Vagina (tissue), 2 donors: Measurements from ENCODE around the gene PHF21B. TPM values are rescaled to one million over a fixed set of nuclear protein-coding genes. Genes with fewer than 3 reads are reported as not detected.

Experiments used
- DNase-seq, 2 donors: peaks; one replicate each; pipeline ENCODE4 v3.0.0-alpha.2; 2017; ENCODE audit errors: extremely low spot score in 2 of 2
- H3K27ac ChIP-seq: fragments of 200-600 bp; sonication (generic); one replicate; pipeline ENCODE4 v1.5.1; 2019
- H3K27me3 ChIP-seq: fragments of 200-600 bp; sonication (generic); one replicate; pipeline ENCODE4 v1.5.1; 2019
- H3K36me3 ChIP-seq, 2 donors: fragments of 200-600 bp; sonication (generic); one replicate each; pipeline ENCODE4 v1.5.1; 2017 to 2019
- H3K4me1 ChIP-seq: fragments of 200-600 bp; sonication (generic); one replicate; pipeline ENCODE4 v1.5.1; 2019
- H3K4me3 ChIP-seq, 2 donors: fragments of 200-600 bp; sonication (generic); 1 replicate in 1 of 2; 2 replicates in 1 of 2; pipeline ENCODE4 v1.5.1; 2016 to 2019
- H3K9me3 ChIP-seq: fragments of 200-600 bp; sonication (generic); one replicate; pipeline ENCODE4 v1.5.1; 2019
- CTCF ChIP-seq, 3 experiments: fragments of 450-650 bp in 2 of 3; fragments of 200-600 bp in 1 of 3; sonication (generic) in 1 of 3; IDR thresholded peaks; one replicate each; pipeline ENCODE4 v1.5.1; 2017 to 2019; ENCODE audit warnings: antibody characterized with exemption in 3 of 3, mild to moderate bottlenecking in 2 of 3, moderate library complexity in 2 of 3
- POLR2A ChIP-seq, 2 donors: fragments of 450-650 bp; IDR thresholded peaks; one replicate each; pipeline ENCODE4 v1.6.1; 2017; ENCODE audit warnings: antibody characterized with exemption in 2 of 2, mild to moderate bottlenecking in 2 of 2, moderate library complexity in 2 of 2
- POLR2AphosphoS5 ChIP-seq, 2 donors: sonication (generic); formaldehyde crosslinking; IDR thresholded peaks; one replicate each; pipeline ENCODE4 v1.9.0; 2017; ENCODE audit warnings: antibody characterized with exemption in 2 of 2, mild to moderate bottlenecking in 2 of 2, low read depth in 1 of 2; ENCODE audit not compliant: insufficient read depth in 1 of 2
- intact Hi-C: fragments of 100-400 bp; cut with DNase I; formaldehyde crosslinking; loops from one replicate; pipeline ENCODE4 v1.15.1; 2023
- total RNA-seq: library from RNA; depleted of rRNA; stranded (reverse); fragments of >200 nt; gene quantifications from one replicate; pipeline ENCODE4 v1.2.3, GENCODE V29; 2016

The PHF21B gene
- total RNA-seq, 1 donor from 2014 or later: 2.2 TPM

GRCh38 chr22:44884968-44885805 is 124.6 kb downstream of the PHF21B start:
- peaks cover 0 to 6% of the 10 kb centered on the region in 2 donors for H3K36me3 ChIP-seq
- intact Hi-C loops: no loop called here
- H3K9me3 ChIP-seq: no peaks in the 10 kb centered on the region
- no peak for TF ChIP-seq CTCF (IDR thresholded peaks at IDR 0.05)
- H3K27ac ChIP-seq: no peak overlapping the region
- no peaks in the 10 kb centered on the region for H3K4me1 ChIP-seq
- H3K4me3 ChIP-seq: no peak overlapping the region
- no peaks in the 10 kb centered on the region for H3K27me3 ChIP-seq
- no peak for DNase-seq

- TF ChIP-seq POLR2AphosphoS5 (IDR thresholded peaks at IDR 0.05; ENCODE audit: insufficient read depth in 1 of 2, low read depth in 1 of 2) (no peak), POLR2A (IDR thresholded peaks at IDR 0.05) (no peak), CTCF (IDR thresholded peaks at IDR 0.05) (no peak)
Measured at GRCh38 chr22:44884562-44884961, 125.2 kb downstream of the PHF21B start.

GRCh38 chr22:44883011-44883421 is 126.8 kb downstream of the PHF21B start:
- Histone ChIP-seq H3K27me3 (no peaks in the 10 kb centered on the region), H3K27ac (no peak overlapping the region), H3K4me3 (no peak overlapping the region), H3K36me3 (peaks cover 0 to 6% of the 10 kb centered on the region in 2 donors), H3K9me3 (no peaks in the 10 kb centered on the region), H3K4me1 (no peaks in the 10 kb centered on the region)
- no peak for DNase-seq
- TF ChIP-seq POLR2A (IDR thresholded peaks at IDR 0.05) (no peak), POLR2AphosphoS5 (IDR thresholded peaks at IDR 0.05; ENCODE audit: insufficient read depth in 1 of 2, low read depth in 1 of 2) (no peak), CTCF (IDR thresholded peaks at IDR 0.05) (no peak)
- intact Hi-C loops: no loop called here

More at GRCh38 chr22:44884562-44884961, 125.2 kb downstream of the PHF21B start:
- H3K27ac ChIP-seq: no peak overlapping the region
- no peak overlapping the region for H3K4me3 ChIP-seq
- peaks cover 0 to 6% of the 10 kb centered on the region in 2 donors for H3K36me3 ChIP-seq
- H3K27me3 ChIP-seq: no peaks in the 10 kb centered on the region
- no peak for DNase-seq
- no peaks in the 10 kb centered on the region for H3K4me1 ChIP-seq
- intact Hi-C loops: no loop called here
- no peaks in the 10 kb centered on the region for H3K9me3 ChIP-seq

GRCh38 chr22:44882226-44882905 is 127.4 kb downstream of the PHF21B start:
- Histone ChIP-seq H3K9me3 (no peaks in the 10 kb centered on the region), H3K4me3 (no peak overlapping the region), H3K27me3 (no peaks in the 10 kb centered on the region), H3K4me1 (no peaks in the 10 kb centered on the region), H3K36me3 (peaks cover 0 to 6% of the 10 kb centered on the region in 2 donors), H3K27ac (no peak overlapping the region)
- intact Hi-C loops: no loop called here
- DNase-seq: no peak
- no peak for TF ChIP-seq POLR2A (IDR thresholded peaks at IDR 0.05)
- TF ChIP-seq CTCF (IDR thresholded peaks at IDR 0.05): no peak
- no peak for TF ChIP-seq POLR2AphosphoS5 (IDR thresholded peaks at IDR 0.05; ENCODE audit: insufficient read depth in 1 of 2, low read depth in 1 of 2)

- Histone ChIP-seq H3K4me1 (no peaks in the 10 kb centered on the region), H3K9me3 (no peaks in the 10 kb centered on the region), H3K4me3 (no peak overlapping the region), H3K27ac (no peak overlapping the region), H3K27me3 (no peaks in the 10 kb centered on the region), H3K36me3 (peaks cover 0 to 6% of the 10 kb centered on the region in 2 donors)
- no peak for DNase-seq
- intact Hi-C loops: no loop called here
- no peak for TF ChIP-seq CTCF (IDR thresholded peaks at IDR 0.05)
- no peak for TF ChIP-seq POLR2A (IDR thresholded peaks at IDR 0.05)
Measured at GRCh38 chr22:44881624-44882023, 128.2 kb downstream of the PHF21B start.
